ENCODE data around the gene MN1. TPM values are rescaled to one million over a fixed set of nuclear protein-coding genes. Genes with fewer than 3 reads are reported as not detected.
A peak's percentile ranks its signal among the peaks of the same experiment; 100 is the strongest.

MN1 gene
- polyA plus RNA-seq, 3 donors from 2014 or later = 0.03 to 0.14 TPM; not detected in 1

DNA sequence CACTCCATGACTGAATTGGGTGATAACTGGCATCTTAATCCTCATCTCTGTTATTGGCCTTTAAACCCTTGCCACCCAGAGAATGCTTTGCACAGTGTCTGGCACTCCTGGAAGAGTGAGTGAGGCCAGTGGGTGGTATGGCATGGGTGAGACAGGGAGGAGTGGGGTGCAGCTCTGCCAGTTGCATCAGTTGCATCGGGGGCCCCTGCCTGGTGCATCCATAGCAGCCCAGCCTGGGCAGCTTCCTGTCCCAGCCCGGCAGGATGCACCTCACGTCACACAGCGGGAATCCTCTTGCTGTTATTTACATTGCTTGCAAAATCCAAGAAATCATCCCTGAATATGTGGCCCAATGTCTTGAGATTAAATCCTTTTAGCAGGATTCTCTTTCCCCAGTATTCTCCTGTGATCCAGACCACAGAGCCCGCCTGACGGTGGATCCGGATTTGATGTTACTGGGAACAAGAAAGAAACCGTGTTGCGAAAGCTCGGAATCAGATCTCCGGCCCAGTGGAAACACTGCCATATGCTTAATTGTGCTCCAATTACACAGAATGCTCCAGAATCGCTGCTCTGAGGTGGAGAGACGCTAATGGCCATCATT, 37.6 kb upstream of the MN1 start:
- H3K4me1 Mint-ChIP-seq = no peaks in the 10 kb centered on the region
- H3K27me3 Mint-ChIP-seq (ENCODE audit: low read depth in 3 of 3) = peaks cover 0 to 3% (median 0%) of the 10 kb centered on the region in 3 donors
- H3K9me3 Mint-ChIP-seq = peaks cover 0 to 1% (median 0%) of the 10 kb centered on the region in 6 donors
- H3K36me3 Mint-ChIP-seq = peaks cover 17 to 24% (median 17%) of the 10 kb centered on the region in 3 donors
- no peak overlapping the region for H3K27ac Mint-ChIP-seq
- H3K4me3 Mint-ChIP-seq = no peak overlapping the region
- no peak for DNase-seq

DNA sequence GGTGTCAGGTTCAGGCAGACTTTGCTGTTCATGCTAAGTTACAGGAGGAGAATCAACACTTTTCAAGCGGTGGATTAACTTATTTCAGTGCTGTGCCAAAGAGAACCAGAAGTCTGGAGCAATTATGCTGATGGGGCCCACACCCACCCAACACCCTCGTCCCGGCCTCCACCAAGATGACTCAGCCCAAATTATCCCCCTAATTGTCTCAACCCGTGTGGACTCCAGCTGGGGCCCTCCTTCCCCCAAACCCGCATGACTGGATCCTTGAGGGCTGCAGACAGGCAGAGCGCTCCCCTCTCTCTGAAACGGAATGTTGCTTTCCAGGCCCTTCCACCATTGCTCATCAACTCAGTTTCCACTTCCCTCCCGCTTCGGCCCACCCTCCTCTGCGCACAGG, 34.6 kb upstream of the MN1 start:
- Mint-ChIP-seq H3K4me1 (peaks cover 13 to 16% of the 10 kb centered on the region in 2 donors), H3K4me3 (no peak overlapping the region), H3K27ac (no peak overlapping the region)

DNA sequence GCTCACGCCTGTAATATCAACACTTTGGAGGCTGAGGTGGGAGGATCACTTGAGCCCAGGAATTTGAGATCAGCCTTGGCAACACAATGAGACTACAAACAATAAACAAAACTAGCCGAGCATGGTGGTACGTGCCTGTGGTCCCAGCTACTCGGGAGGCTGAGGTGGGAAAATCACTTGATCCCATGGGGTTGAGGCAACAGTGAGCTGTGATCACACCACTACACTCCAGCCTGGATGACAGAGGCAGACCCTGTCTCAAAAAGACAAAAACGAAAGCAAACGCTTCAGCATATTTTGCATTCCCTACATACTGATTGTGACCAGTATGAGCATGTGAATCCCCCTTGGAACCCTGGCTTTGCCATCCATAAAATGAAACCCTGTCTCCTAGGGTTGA, 33.9 kb upstream of the MN1 start:
- Mint-ChIP-seq H3K27me3 (ENCODE audit: low read depth in 3 of 3) (peaks cover 0 to 11% (median 3%) of the 10 kb centered on the region in 3 donors), H3K4me1 (peaks cover 13 to 19% of the 10 kb centered on the region in 2 donors), H3K4me3 (no peak overlapping the region), H3K9me3 (peaks cover 0 to 1% (median 0%) of the 10 kb centered on the region in 6 donors), H3K36me3 (peaks cover 8 to 17% (median 17%) of the 10 kb centered on the region in 3 donors), H3K27ac (no peak overlapping the region)
- no peak for DNase-seq

More for the DNA sequence above, 34.6 kb upstream of the MN1 start:
- peaks cover 0 to 1% (median 0%) of the 10 kb centered on the region in 6 donors for H3K9me3 Mint-ChIP-seq
- H3K36me3 Mint-ChIP-seq = peaks cover 8 to 17% (median 17%) of the 10 kb centered on the region in 3 donors
- H3K27me3 Mint-ChIP-seq (ENCODE audit: low read depth in 3 of 3) = peaks cover 0 to 8% (median 3%) of the 10 kb centered on the region in 3 donors
- DNase-seq = no peak

DNA sequence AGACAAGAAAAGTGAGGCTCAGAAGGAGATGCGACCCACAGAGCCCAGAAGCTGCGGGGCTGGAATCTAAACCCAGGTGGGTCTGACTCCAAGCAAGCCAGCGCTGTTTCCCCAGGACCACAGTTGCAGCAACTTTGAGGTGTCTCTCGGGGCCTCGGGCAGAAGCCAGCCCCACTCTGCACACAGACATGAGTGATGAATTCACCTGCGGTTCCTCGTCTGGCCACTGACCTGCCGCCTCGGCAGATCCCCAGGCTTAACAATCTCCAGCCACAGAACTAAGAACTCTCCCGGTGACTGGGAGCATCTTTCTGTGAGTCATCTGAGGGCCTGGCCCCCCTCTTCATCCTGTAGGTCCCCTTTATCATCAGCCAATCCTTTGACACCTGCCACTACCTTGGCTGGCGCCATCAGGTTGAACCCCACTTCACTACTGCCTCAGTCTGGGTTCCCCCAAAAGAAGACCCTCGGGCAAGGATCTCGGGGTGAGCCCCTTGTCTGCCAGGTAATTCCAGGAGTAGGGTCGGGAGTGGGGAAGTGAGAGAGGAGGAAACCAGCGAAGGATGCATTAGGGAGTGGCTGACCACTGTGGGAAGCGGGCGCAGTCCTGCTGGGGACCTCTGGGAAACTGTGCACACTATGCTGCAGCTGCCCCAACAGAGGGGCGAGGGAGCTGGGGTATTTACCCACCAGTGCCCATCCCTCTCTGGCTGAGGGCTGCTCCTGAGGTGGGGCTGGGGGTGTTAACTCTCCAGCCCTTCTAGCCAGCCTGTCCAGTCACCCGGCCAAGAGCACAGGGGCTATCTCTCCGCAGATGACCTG, 33.0 kb upstream of the MN1 start:
- no peak for DNase-seq
- H3K27ac Mint-ChIP-seq = no peak overlapping the region
- H3K36me3 Mint-ChIP-seq = peaks cover 11 to 17% (median 14%) of the 10 kb centered on the region in 3 donors
- peaks cover 0 to 3% (median 0%) of the 10 kb centered on the region in 6 donors for H3K9me3 Mint-ChIP-seq
- no peak overlapping the region for H3K4me3 Mint-ChIP-seq
- H3K4me1 Mint-ChIP-seq = peaks cover 13 to 19% of the 10 kb centered on the region in 2 donors
- peaks cover 0 to 9% (median 3%) of the 10 kb centered on the region in 3 donors for H3K27me3 Mint-ChIP-seq (ENCODE audit: low read depth in 3 of 3)

DNA sequence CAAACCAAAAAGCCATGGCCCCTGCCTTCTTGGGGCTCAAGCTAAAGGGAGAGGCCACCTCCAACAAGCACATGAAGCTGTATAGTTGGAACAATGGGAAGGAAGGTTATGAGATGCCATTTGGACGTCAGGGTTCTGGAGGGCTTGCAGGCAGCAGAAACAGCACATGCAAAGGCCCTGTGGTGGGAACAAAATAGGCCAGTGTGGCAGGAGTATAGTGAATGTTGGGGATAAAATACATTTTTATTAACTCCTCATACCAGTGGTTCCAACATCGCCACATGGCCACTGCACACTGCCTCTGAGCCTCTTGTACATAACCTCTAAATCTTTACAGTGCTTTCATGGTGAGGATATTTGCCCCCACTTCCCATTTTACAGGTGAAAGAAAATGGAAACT, 32.2 kb upstream of the MN1 start:
- Mint-ChIP-seq H3K27ac (no peak overlapping the region), H3K36me3 (peaks cover 10 to 16% (median 13%) of the 10 kb centered on the region in 3 donors), H3K9me3 (peaks cover 0 to 3% (median 0%) of the 10 kb centered on the region in 6 donors), H3K27me3 (ENCODE audit: low read depth in 3 of 3) (peaks cover 0 to 9% (median 3%) of the 10 kb centered on the region in 3 donors), H3K4me3 (no peak overlapping the region), H3K4me1 (peaks cover 13 to 19% of the 10 kb centered on the region in 2 donors)
- DNase-seq = no peak

DNA sequence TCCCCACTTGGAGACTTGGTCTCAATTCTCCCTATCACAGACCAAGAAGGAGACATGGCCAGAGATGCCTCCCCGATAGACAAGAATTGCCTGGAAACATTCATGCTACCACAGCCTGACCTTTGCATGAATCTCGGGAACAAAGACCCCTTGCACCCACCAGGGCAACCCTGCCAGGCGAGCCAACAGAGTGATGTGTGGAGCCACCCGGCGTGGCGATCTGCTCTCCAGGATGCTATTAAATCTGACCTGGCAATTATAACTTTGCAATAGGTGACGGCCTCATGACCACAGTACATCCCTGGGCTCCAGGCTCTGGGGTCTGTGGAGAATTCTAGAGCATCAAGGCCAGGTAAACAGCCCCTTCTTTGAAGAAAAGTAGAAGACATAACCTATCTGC, 31.1 kb upstream of the MN1 start:
- Mint-ChIP-seq H3K27me3 (ENCODE audit: low read depth in 3 of 3) (peaks cover 0 to 9% (median 5%) of the 10 kb centered on the region in 3 donors), H3K9me3 (peaks cover 0 to 2% (median 0%) of the 10 kb centered on the region in 6 donors), H3K27ac (peak overlapping the region in 1 of 6 donors; percentile 55), H3K4me1 (peaks cover 13 to 19% of the 10 kb centered on the region in 2 donors), H3K4me3 (no peak overlapping the region), H3K36me3 (peaks cover 2 to 5% (median 3%) of the 10 kb centered on the region in 3 donors)
- no peak for DNase-seq

DNA sequence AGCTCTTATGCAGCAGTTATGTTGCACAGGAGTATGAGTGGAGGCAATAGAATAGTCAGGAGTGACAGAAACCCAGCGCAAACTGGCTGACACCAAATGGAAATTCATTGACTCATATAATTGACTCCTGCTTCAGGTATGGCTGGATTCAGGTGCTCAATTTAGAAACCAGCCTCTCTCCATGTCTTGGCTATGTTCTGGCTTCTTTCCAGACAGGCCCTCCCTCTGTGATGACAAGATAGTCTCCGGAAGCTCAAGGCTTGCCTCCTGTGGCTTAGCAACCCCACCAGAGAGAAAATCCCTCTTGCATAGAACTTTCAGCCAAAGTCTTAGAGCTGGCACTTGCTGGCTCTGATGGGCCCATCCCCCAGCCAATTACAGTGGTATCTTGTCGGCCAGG, 28.1 kb upstream of the MN1 start:
- Mint-ChIP-seq H3K4me1 (peaks cover 13 to 19% of the 10 kb centered on the region in 2 donors), H3K27me3 (ENCODE audit: low read depth in 3 of 3) (peaks cover 0 to 9% (median 5%) of the 10 kb centered on the region in 3 donors), H3K4me3 (no peak overlapping the region), H3K36me3 (peaks cover 0 to 6% (median 3%) of the 10 kb centered on the region in 3 donors), H3K27ac (no peak overlapping the region), H3K9me3 (peaks cover 0 to 2% (median 0%) of the 10 kb centered on the region in 6 donors)
- DNase-seq = no peak

DNA sequence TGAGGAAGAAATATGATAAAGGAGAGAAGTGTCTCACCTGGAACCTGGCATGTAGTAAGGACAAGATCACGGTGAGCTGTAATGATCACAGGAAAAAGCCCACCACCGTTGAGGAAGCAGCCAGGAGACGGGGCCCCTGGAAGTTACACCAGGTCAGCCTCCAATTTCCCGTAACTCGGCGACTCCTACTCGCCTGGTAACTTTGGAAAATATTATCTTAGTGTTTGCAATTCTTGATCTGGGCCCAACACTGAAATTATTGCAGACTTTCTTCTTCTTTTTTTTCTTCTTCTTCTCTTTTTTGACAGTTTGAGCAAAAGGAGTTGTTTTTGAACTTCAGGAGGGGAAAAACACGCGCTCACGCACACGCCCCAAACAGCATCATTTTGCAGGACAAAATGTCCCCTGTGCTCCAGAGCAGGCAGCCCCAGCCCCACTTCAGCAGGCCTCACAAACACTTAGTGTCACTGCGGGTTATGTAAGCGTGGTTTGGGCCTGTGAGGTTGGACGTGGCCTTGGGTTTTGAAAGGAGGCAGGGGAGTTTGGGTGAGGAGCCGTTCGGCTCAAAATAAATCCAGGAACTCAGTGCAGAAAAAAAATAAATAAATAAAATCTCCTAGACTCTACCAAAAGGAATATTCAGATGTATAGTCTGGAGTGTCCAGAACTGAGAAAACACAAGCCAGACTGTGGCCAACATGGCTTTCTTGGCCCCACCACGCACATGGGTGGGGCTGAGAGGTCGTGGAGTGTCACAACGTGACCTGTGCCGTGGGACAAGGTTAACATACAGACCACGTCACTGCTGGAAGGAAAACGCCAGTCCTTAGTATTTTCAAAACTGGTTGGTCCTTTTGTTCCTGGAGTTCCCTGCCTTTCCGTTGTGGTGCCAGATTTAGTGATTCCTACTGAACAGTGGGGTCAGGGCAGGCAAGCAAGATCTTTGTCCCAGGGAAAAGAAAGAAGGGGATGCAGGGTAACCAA, 26.3 kb upstream of the MN1 start:
- H3K27ac Mint-ChIP-seq = no peak overlapping the region
- DNase-seq = no peak
- peaks cover 13 to 19% of the 10 kb centered on the region in 2 donors for H3K4me1 Mint-ChIP-seq
- H3K27me3 Mint-ChIP-seq (ENCODE audit: low read depth in 3 of 3) = peaks cover 0 to 8% (median 5%) of the 10 kb centered on the region in 3 donors
- peaks cover 0 to 6% (median 3%) of the 10 kb centered on the region in 3 donors for H3K36me3 Mint-ChIP-seq
- peaks cover 0 to 2% (median 0%) of the 10 kb centered on the region in 6 donors for H3K9me3 Mint-ChIP-seq
- H3K4me3 Mint-ChIP-seq = no peak overlapping the region

DNA sequence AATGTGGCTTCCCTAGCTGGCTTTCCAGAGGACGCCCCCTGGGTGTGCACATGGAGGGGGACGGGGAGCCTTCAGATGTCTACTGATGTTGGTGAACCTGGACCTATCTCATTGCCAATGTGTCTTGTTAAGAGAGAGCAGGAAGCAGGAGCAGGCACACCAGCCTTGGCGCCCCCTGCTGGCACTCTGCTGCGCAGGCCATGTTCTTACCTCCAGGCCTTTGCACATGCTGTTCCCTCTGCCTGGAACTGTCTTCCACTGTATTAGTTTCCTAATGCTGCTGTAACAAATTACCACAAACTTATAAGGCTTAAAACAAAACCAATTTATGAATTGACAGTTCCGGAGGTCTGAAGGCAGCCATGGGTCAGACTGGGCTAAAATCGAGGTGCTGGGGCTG, 23.6 kb upstream of the MN1 start:
- Mint-ChIP-seq H3K36me3 (peaks cover 0 to 9% (median 3%) of the 10 kb centered on the region in 3 donors), H3K27ac (no peak overlapping the region), H3K4me1 (no peaks in the 10 kb centered on the region), H3K4me3 (no peak overlapping the region), H3K27me3 (ENCODE audit: low read depth in 3 of 3) (peaks cover 0 to 5% (median 0%) of the 10 kb centered on the region in 3 donors), H3K9me3 (peaks cover 0 to 2% (median 0%) of the 10 kb centered on the region in 6 donors)
- DNase-seq = no peak

DNA sequence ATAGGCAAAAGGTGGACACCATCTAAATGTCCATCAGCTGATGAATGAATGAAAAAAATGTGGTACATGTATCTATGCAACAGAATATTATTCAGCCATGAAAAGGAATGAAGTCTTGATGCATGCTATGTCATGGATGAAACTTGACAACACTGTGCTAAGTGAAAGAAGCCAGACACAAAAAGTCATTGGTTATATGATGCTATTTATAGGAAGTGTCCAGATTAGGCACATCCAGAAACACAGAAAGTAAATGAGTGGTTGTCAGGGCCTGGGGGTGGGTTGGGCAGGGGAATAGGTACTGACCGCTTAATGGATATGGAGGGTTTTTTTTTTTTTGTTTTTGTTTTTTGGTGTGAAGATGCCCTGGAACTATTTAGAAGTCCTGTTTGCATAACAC, 21.7 kb upstream of the MN1 start:
- Mint-ChIP-seq H3K4me3 (no peak overlapping the region), H3K36me3 (peaks cover 0 to 9% (median 0%) of the 10 kb centered on the region in 3 donors), H3K4me1 (no peaks in the 10 kb centered on the region), H3K27me3 (ENCODE audit: low read depth in 3 of 3) (peaks cover 0 to 5% (median 0%) of the 10 kb centered on the region in 3 donors), H3K9me3 (peaks cover 0 to 1% (median 0%) of the 10 kb centered on the region in 6 donors), H3K27ac (no peak overlapping the region)
- no peak for DNase-seq

DNA sequence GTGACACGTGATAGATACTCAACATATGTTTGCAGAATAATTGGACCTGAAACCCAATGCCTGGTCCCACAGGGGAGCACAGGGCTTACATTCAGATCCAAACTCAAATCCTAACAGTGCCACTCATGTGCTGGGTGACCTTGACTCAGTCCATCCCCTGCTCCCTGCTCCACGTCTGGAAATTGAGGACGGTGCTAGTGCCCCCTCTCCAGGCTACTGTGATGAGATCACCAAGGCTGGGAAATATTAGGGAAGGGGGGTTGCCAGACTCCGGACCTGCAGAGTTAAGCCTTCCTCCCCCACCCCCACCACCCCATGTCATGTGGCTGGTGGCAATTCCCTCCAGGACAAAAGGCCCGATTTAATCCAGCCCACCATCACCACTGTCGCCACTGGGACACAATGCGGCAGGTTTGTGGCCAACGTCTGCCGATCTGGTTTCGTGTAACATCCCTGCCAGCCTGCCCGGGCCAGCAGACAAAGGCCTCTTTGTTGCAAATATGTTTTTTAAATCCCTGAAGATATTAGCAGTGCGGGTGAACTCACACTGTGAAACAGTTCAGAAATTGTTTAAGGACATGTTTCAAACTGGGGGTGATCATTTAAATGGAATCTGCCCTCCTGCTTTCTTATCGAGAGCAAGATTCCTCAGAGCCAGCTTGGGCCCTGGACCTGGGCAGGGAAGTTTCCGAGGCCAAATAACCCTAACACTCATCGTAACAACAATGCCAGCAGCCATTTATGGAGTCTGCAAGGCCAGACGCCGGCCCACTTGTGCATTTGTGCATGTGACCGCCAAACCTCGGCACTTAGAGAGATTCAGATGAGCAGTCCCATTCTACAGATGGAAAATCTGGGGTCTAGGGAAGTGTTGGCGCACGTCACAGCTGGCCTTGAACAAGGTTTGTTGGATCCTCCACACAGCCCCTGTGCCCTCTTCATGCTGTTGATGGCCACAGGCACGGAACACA, 19.6 kb upstream of the MN1 start:
- Mint-ChIP-seq H3K27me3 (ENCODE audit: low read depth in 3 of 3) (peaks cover 0 to 3% (median 0%) of the 10 kb centered on the region in 3 donors), H3K27ac (no peak overlapping the region), H3K4me1 (no peaks in the 10 kb centered on the region), H3K36me3 (peaks cover 0 to 9% (median 0%) of the 10 kb centered on the region in 3 donors), H3K4me3 (no peak overlapping the region), H3K9me3 (peaks cover 0 to 1% (median 0%) of the 10 kb centered on the region in 6 donors)
- no peak for DNase-seq

DNA sequence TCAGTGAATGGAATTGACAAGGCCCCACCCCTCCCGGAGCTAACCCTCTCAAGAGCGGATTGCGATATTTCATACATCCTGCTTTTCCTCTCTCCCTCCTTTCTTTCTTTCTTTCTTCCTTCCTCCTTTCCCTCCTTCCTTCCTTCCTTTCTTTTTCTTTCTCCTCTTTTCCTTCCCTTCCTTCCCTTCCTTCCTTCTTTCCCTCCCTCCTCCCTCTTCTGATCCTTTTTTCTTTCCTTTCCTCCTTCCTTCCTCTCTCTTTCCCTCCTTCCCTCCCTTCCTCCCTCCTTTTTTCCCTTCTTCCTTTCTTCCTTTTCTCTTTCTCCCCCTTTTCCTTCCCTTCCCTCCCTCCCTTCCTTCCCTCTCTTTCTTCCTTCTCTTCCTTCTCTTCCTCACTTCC, 15.0 kb upstream of the MN1 start:
- no peaks in the 10 kb centered on the region for H3K36me3 Mint-ChIP-seq
- H3K27me3 Mint-ChIP-seq (ENCODE audit: low read depth in 3 of 3) = peaks cover 0 to 2% (median 0%) of the 10 kb centered on the region in 3 donors
- H3K4me3 Mint-ChIP-seq = no peak overlapping the region
- no peaks in the 10 kb centered on the region for H3K4me1 Mint-ChIP-seq
- peaks cover 0 to 1% (median 0%) of the 10 kb centered on the region in 6 donors for H3K9me3 Mint-ChIP-seq
- DNase-seq = no peak
- no peak overlapping the region for H3K27ac Mint-ChIP-seq
